Adrenal gland (tissue), 5 donors: ENCODE results near the gene MORN5.

ENCODE experiments used
- CTCF ChIP-seq, 6 experiments: fragments of 450-650 bp in 4 of 6; fragments of 200-600 bp in 2 of 6; sonication (generic) in 1 of 6; IDR thresholded peaks; 1 replicate in 5 of 6; 2 replicates in 1 of 6; pipeline versions ENCODE4 v1.5.1 to v1.8.0; 2016 to 2021; ENCODE audit warnings: antibody characterized with exemption in 6 of 6, mild to moderate bottlenecking in 2 of 6, moderate library complexity in 1 of 6
- POLR2A ChIP-seq, 2 donors: fragments of 450-650 bp; IDR thresholded peaks; one replicate each; pipeline ENCODE4 v1.6.1; 2017; ENCODE audit warnings: antibody characterized with exemption in 2 of 2, mild to moderate bottlenecking in 2 of 2, moderate library complexity in 1 of 2
- donor health status: DM: no; HTN: no; CAD: no.

GRCh38 chr9:122184551-122184950, 24.8 kb downstream of the MORN5 start:
- TF ChIP-seq CTCF (IDR thresholded peaks at IDR 0.05) (no peak), POLR2A (IDR thresholded peaks at IDR 0.05) (no peak)
